K562 (cell line): ENCODE data around the gene ADCY6. TPM values are rescaled to one million over a fixed set of nuclear protein-coding genes. Genes with fewer than 3 reads are reported as not detected.

Experiments
- ATAC-seq: fragments of 200-7000 bp; cut with Tn5 transposase; 3 replicates; pipeline ENCODE4 v1.9.1; 2020; ENCODE audit warnings: moderate library complexity
- BruUV-seq: library from RNA; stranded (reverse); fragments of 400-500 nt; replicated peaks from 2 replicates; lab custom pipeline; 2021; lab: Mats Ljungman, UMichigan
- CTCF ChIA-PET: fragments of 300-600 bp; formaldehyde crosslinking; extraction: SDS; loops from one replicate; lab custom pipeline; 2021; ENCODE audit warnings: low intra/inter-chr PET ratio; lab: Yijun Ruan, JAX
- POLR2A ChIA-PET: fragments of 300-600, 350-650 bp; sonication (Branson Sonifier 250); formaldehyde crosslinking; extraction: SDS; loops from one replicate; lab custom pipeline; 2021; ENCODE audit warnings: antibody characterized with exemption, inconsistent platforms; lab: Yijun Ruan, JAX
- DNase-seq, 4 experiments: peaks; one replicate each; pipeline versions ENCODE4 v3.0.0 to v3.0.0-alpha.2; 2011 to 2018; ENCODE audit warnings: low spot score in 3 of 4, mixed read lengths in 3 of 4; ENCODE audit errors: extremely low read depth in 1 of 4
- FAIRE-seq: peaks from 2 replicates; lab custom pipeline; 2011; peaks lifted over from hg19 to GRCh38; lab: Jason Lieb, UNC
- H2AFZ ChIP-seq: 2 replicates; pipeline ENCODE4 v1.6.0; 2011; ENCODE audit warnings: low read depth, low read length, control low read depth, inconsistent platforms
- H3K27ac ChIP-seq: fragments of 200-600 bp; 3 replicates; pipeline ENCODE4 v1.8.0; 2011; ENCODE audit warnings: low read depth, mild to moderate bottlenecking, control low read depth, inconsistent platforms, low read length, moderate library complexity, mixed read lengths; ENCODE audit errors: extremely low read depth
- H3K27me3 ChIP-seq, 2 experiments: fragments of 300-600 bp in 1 of 2; 2 replicates in 1 of 2; 3 replicates in 1 of 2; pipeline versions ENCODE4 v1.6.0 to v1.8.0; 2011; ENCODE audit warnings: inconsistent platforms in 2 of 2, low read length in 2 of 2, mild to moderate bottlenecking in 1 of 2, mixed read lengths in 1 of 2, moderate library complexity in 1 of 2; ENCODE audit not compliant: control insufficient read depth in 2 of 2, insufficient read depth in 2 of 2
- H3K36me3 ChIP-seq: fragments of 300-600 bp; 3 replicates; pipeline ENCODE4 v1.8.0; 2011; ENCODE audit warnings: mild to moderate bottlenecking, low read length, inconsistent platforms; ENCODE audit not compliant: control insufficient read depth, insufficient read depth
- H3K4me1 ChIP-seq, 2 experiments: fragments of 200-600 bp in 1 of 2; replicated peaks in 1 of 2; 2 replicates in 1 of 2; 3 replicates in 1 of 2; pipeline versions ENCODE4 v1.5.1 to v1.8.0; 2011; ENCODE audit warnings: inconsistent platforms in 2 of 2, low read length in 2 of 2, mild to moderate bottlenecking in 1 of 2, mixed read lengths in 1 of 2, moderate library complexity in 1 of 2; ENCODE audit not compliant: control insufficient read depth in 2 of 2, insufficient read depth in 2 of 2
- H3K4me2 ChIP-seq: 2 replicates; pipeline ENCODE4 v1.6.1; 2011; ENCODE audit warnings: low read length, control low read depth, inconsistent platforms, mixed read lengths; ENCODE audit not compliant: insufficient read depth
- H3K4me3 ChIP-seq: fragments of 200-600 bp; sonication (generic), shearing (Covaris generic); 2 replicates; pipeline ENCODE4 v1.5.1; 2016; ENCODE audit warnings: control low read depth, inconsistent platforms
- H3K79me2 ChIP-seq: fragments of 200-600 bp; 3 replicates; pipeline ENCODE4 v1.8.0; 2011; ENCODE audit warnings: low read length, inconsistent platforms; ENCODE audit not compliant: control insufficient read depth, insufficient read depth
- H3K9ac ChIP-seq, 2 experiments: 2 replicates each; pipeline versions ENCODE4 v1.6.0 to v1.6.1; 2011; ENCODE audit warnings: low read depth in 2 of 2, low read length in 2 of 2, control low read depth in 1 of 2, inconsistent platforms in 1 of 2, mild to moderate bottlenecking in 1 of 2, mixed read lengths in 1 of 2; ENCODE audit not compliant: insufficient read depth in 1 of 2
- H3K9me1 ChIP-seq: one replicate; pipeline ENCODE4 v1.6.0; 2011; ENCODE audit warnings: inconsistent platforms, mild to moderate bottlenecking, low read length, moderate library complexity; ENCODE audit not compliant: control insufficient read depth, insufficient read depth
- H3K9me3 ChIP-seq: replicated peaks from 2 replicates; pipeline ENCODE4 v1.5.1; 2011; ENCODE audit warnings: low read depth, low read length, inconsistent platforms; ENCODE audit not compliant: control insufficient read depth, insufficient read depth
- H4K20me1 ChIP-seq: replicated peaks from 2 replicates; pipeline ENCODE4 v1.6.1; 2011; ENCODE audit warnings: low read length, inconsistent platforms, mixed read lengths; ENCODE audit not compliant: control insufficient read depth, insufficient read depth
- ASH1L ChIP-seq: fragments of 450-650 bp; IDR thresholded peaks from 2 replicates; pipeline ENCODE4 v1.6.1; 2018; ENCODE audit warnings: borderline replicate concordance, mild to moderate bottlenecking, low read depth; ENCODE audit not compliant: partially characterized antibody
- FOXA1 ChIP-seq: fragments of 450-650 bp; IDR thresholded peaks from 2 replicates; pipeline ENCODE4 v1.6.1; 2016; ENCODE audit warnings: mild to moderate bottlenecking, borderline replicate concordance
- HES1 ChIP-seq: fragments of 450-650 bp; IDR thresholded peaks from 2 replicates; pipeline ENCODE4 v1.6.1; 2016; ENCODE audit warnings: low read depth, mild to moderate bottlenecking, moderate library complexity
- NFIC ChIP-seq: fragments of 450-650 bp; IDR thresholded peaks from 2 replicates; pipeline ENCODE4 v1.6.1; 2017; ENCODE audit warnings: mild to moderate bottlenecking, inconsistent platforms
- NFYB ChIP-seq: IDR thresholded peaks from 2 replicates; pipeline ENCODE4 v1.6.1; 2011; ENCODE audit warnings: mild to moderate bottlenecking, moderate library complexity; ENCODE audit not compliant: insufficient read length; ENCODE audit errors: extremely low read depth
- PHB ChIP-seq: fragments of 250-450 bp; sonication (Bioruptor Pico); IDR thresholded peaks from 2 replicates; pipeline ENCODE4 v1.5.0; 2021
- PRDM10 ChIP-seq: fragments of 450-650 bp; IDR thresholded peaks from 2 replicates; pipeline ENCODE4 v1.6.1; 2018; ENCODE audit not compliant: partially characterized antibody
- ZBTB49 ChIP-seq: sonication (generic); formaldehyde crosslinking; IDR thresholded peaks from 2 replicates; pipeline ENCODE4 v1.8.0; 2022; ENCODE audit warnings: missing genetic modification reagents, mild to moderate bottlenecking, borderline replicate concordance
- ZNF518B ChIP-seq: fragments of 250-450 bp; sonication (Bioruptor Pico); IDR thresholded peaks from 2 replicates; pipeline ENCODE4 v1.5.0; 2021; ENCODE audit warnings: mild to moderate bottlenecking, moderate library complexity
- ZNF561 ChIP-seq: fragments of 450-650 bp; formaldehyde crosslinking; conservative IDR thresholded peaks from 2 replicates; pipeline ENCODE4 v1.4.0; 2020; ENCODE audit warnings: mild to moderate bottlenecking, moderate library complexity
- WGBS: fragments of 100-300 bp; shearing (Covaris generic); methylation state at CpG from one replicate; pipeline ENCODE4 v1.1.6; 2016; ENCODE audit warnings: low coverage, mixed read lengths; ENCODE audit not compliant: insufficient coverage; ENCODE audit errors: missing lambda C conversion rate; 5-methylcytosine and 5-hydroxymethylcytosine counted together
- in situ Hi-C: fragments of 300-500 bp; cut with MboI; formaldehyde crosslinking; loops from 4 replicates; pipeline ENCODE4 v1.15.0; 2018; ENCODE audit warnings: inconsistent platforms, mixed read lengths
- intact Hi-C: fragments of 100-400 bp; cut with micrococcal nuclease; formaldehyde crosslinking; loops from 2 replicates; pipeline ENCODE4 v1.14.2; 2022
- polyA plus RNA-seq, 8 experiments: library from polyadenylated mRNA; depleted of rRNA in 4 of 8; stranded (reverse) in 5 of 8; unstranded in 3 of 8; fragments of >200 nt; fragmentation: Nextera tagmentation in 2 of 8; fragmentation: Illumina TruSeq in 1 of 8; extraction: Ambion mirVana in 2 of 8; extraction: Trizol in 1 of 8; gene quantifications; 2 replicates each; pipeline versions ENCODE4 v1.2.1 to v1.2.3, GENCODE V29; 2011 to 2014; ENCODE audit warnings: inconsistent platforms in 1 of 8, missing spikeins in 1 of 8
- total RNA-seq, 7 experiments: library from RNA; depleted of rRNA in 6 of 7; stranded (reverse); fragments of >200 nt in 6 of 7; fragmentation: Illumina TruSeq in 2 of 7; extraction: Trizol in 2 of 7; gene quantifications; 2 replicates each; pipeline versions ENCODE4 v1.2.1 to v1.2.3, GENCODE V29; 2011 to 2021; ENCODE audit warnings: low replicate concordance in 1 of 7

ADCY6 gene
- total and polyA plus RNA-seq, 9 of the 15 experiments (the other 6 are each of a cell fraction or from before 2014, with no cell fraction given), result 0.01 to 1.0 (median 0.53) TPM

- H4K20me1 ChIP-seq, result peaks cover 20% of the 10 kb centered on the region
- FAIRE-seq, result peak; percentile 6
- H3K4me3 ChIP-seq, result no peak overlapping the region
- peaks cover 18 to 23% of the 10 kb centered on the region in 2 experiments; a peak in 4 of 5 replicates for H3K27me3 ChIP-seq
- in situ Hi-C loops (no loop called here), intact Hi-C loops (no loop called here)
- BruUV-seq, result no TSS peak
- H3K79me2 ChIP-seq, result no peaks in the 10 kb centered on the region
- H2AFZ ChIP-seq, result no peak overlapping the region
- POLR2A ChIA-PET, result interaction anchor here (0.6 to 3.7 kb wide), 8 partner anchors 8 to 627 kb away, joined by 3 to 18 read pairs (median 4); partner anchors contain the start of gene DDX23
- H3K4me1 ChIP-seq, result peaks cover 0 to 12% of the 10 kb centered on the region in 2 experiments; a peak in 2 of 5 replicates
- peaks cover 5% of the 10 kb centered on the region for H3K9me1 ChIP-seq
- H3K36me3 ChIP-seq, result peaks cover 38% of the 10 kb centered on the region; the same call in 2 of the 3 replicates
- WGBS, result 53% methylated on average over 6 of the region's 8 CpGs
- no peaks in the 10 kb centered on the region for H3K9me3 ChIP-seq
- no peak for ATAC-seq
- H3K4me2 ChIP-seq, result no peak overlapping the region
- H3K9ac ChIP-seq, result no peak overlapping the region
- CTCF ChIA-PET, result no interaction called here
- no peak overlapping the region for H3K27ac ChIP-seq
- no peak for DNase-seq
- TF ChIP-seq ASH1L, result no peak
- TF ChIP-seq NFYB, result no peak
- no peak for TF ChIP-seq HES1
- TF ChIP-seq ZNF518B (CRISPR knock-in tag), result no peak
- no peak for TF ChIP-seq ZBTB49
- TF ChIP-seq PRDM10, result no peak
- no peak for TF ChIP-seq FOXA1
- no peak for TF ChIP-seq NFIC
- TF ChIP-seq ZNF561 (CRISPR knock-in tag), result no peak
- TF ChIP-seq PHB, result no peak
Measured at GRCh38 chr12:48827026-48827425, 38.1 kb upstream of the ADCY6 start.
